ENCODE measurements around the gene RAPGEFL1. TPM values are rescaled to one million over a fixed set of nuclear protein-coding genes. Genes with fewer than 3 reads are reported as not detected.
"Not testable (repeated sequence)": the region's sequence is repeated elsewhere in the genome, so short reads cannot be mapped to it uniquely, and the experiment has no call there.

Gene RAPGEFL1
- total RNA-seq, 1 donor from 2014 or later = 11.8 TPM

DNA sequence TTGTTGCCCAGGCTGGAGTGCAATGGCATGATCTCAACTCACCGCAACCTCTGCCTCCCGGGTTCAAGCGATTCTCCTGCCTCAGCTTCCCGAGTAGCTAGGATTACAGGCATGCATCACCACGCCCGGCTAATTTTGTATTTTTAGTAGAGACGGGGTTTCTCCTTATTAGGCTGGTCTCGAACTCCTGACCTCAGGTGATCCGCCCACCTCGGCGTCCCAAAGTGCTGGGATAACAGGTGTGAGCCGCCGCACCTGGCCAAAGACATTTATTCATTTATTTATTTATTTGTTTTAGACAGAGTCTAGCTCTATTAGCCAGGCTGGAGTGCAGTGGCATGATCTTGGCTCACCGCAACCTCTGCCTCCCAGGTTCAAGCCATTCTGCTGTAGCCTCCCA is 51.9 kb downstream of the RAPGEFL1 start:
- H3K27ac Mint-ChIP-seq; H3K4me3 Mint-ChIP-seq; H3K27me3 Mint-ChIP-seq (ENCODE audit: insufficient read depth); H3K9me3 Mint-ChIP-seq; intact Hi-C loops (cut with micrococcal nuclease); DNase-seq (ENCODE audit: low spot score): not testable (repeated sequence)
- Mint-ChIP-seq H3K4me1 (ENCODE audit: low read depth) (peaks cover 12% of the 10 kb centered on the region), H3K36me3 (ENCODE audit: low read depth) (peaks cover 26% of the 10 kb centered on the region)

GRCh38 chr17:40230670-40231069 is 53.4 kb downstream of the RAPGEFL1 start:
- DNase-seq (ENCODE audit: low spot score) = no peak
- Mint-ChIP-seq H3K4me1 (ENCODE audit: low read depth) (no peaks in the 10 kb centered on the region), H3K27me3 (ENCODE audit: insufficient read depth) (no peaks in the 10 kb centered on the region), H3K4me3 (no peak overlapping the region), H3K36me3 (ENCODE audit: low read depth) (peaks cover 24% of the 10 kb centered on the region), H3K9me3 (no peaks in the 10 kb centered on the region), H3K27ac (no peak overlapping the region)
- intact Hi-C loops (cut with micrococcal nuclease) = no loop called here

GRCh38 chr17:40231928-40232327 is 54.7 kb downstream of the RAPGEFL1 start:
- H3K27me3 Mint-ChIP-seq (ENCODE audit: insufficient read depth); intact Hi-C loops (cut with micrococcal nuclease); H3K4me1 Mint-ChIP-seq (ENCODE audit: low read depth); H3K4me3 Mint-ChIP-seq; H3K27ac Mint-ChIP-seq; DNase-seq (ENCODE audit: low spot score); H3K9me3 Mint-ChIP-seq: not testable (repeated sequence)
- peaks cover 24% of the 10 kb centered on the region for H3K36me3 Mint-ChIP-seq (ENCODE audit: low read depth)

GRCh38 chr17:40241252-40241834 is 64.1 kb downstream of the RAPGEFL1 start:
- Mint-ChIP-seq H3K27me3 (ENCODE audit: insufficient read depth) (no peaks in the 10 kb centered on the region), H3K36me3 (ENCODE audit: low read depth) (peaks cover 3% of the 10 kb centered on the region), H3K4me1 (ENCODE audit: low read depth) (peaks cover 15% of the 10 kb centered on the region), H3K4me3 (no peak overlapping the region), H3K27ac (no peak overlapping the region), H3K9me3 (no peaks in the 10 kb centered on the region)
- no peak for DNase-seq (ENCODE audit: low spot score)
- intact Hi-C loops (cut with micrococcal nuclease) = no loop called here

GRCh38 chr17:40242774-40243173 is 65.5 kb downstream of the RAPGEFL1 start:
- no peak for DNase-seq (ENCODE audit: low spot score)
- no peaks in the 10 kb centered on the region for H3K27me3 Mint-ChIP-seq (ENCODE audit: insufficient read depth)
- no peak overlapping the region for H3K4me3 Mint-ChIP-seq
- H3K27ac Mint-ChIP-seq = no peak overlapping the region
- peaks cover 15% of the 10 kb centered on the region for H3K4me1 Mint-ChIP-seq (ENCODE audit: low read depth)
- H3K9me3 Mint-ChIP-seq = no peaks in the 10 kb centered on the region
- intact Hi-C loops (cut with micrococcal nuclease) = no loop called here
- peaks cover 3% of the 10 kb centered on the region for H3K36me3 Mint-ChIP-seq (ENCODE audit: low read depth)

- Mint-ChIP-seq H3K4me1 (ENCODE audit: low read depth) (peaks cover 15% of the 10 kb centered on the region), H3K9me3 (no peaks in the 10 kb centered on the region), H3K4me3 (no peak overlapping the region), H3K27ac (no peak overlapping the region), H3K36me3 (ENCODE audit: low read depth) (peaks cover 2% of the 10 kb centered on the region), H3K27me3 (ENCODE audit: insufficient read depth) (no peaks in the 10 kb centered on the region)
- no peak for DNase-seq (ENCODE audit: low spot score)
- intact Hi-C loops (cut with micrococcal nuclease) = no loop called here
Observed at GRCh38 chr17:40243761-40244160, 66.5 kb downstream of the RAPGEFL1 start.

GRCh38 chr17:40244255-40244654 is 67.0 kb downstream of the RAPGEFL1 start:
- peaks cover 2% of the 10 kb centered on the region for H3K36me3 Mint-ChIP-seq (ENCODE audit: low read depth)
- H3K27me3 Mint-ChIP-seq (ENCODE audit: insufficient read depth) = no peaks in the 10 kb centered on the region
- peaks cover 19% of the 10 kb centered on the region for H3K4me1 Mint-ChIP-seq (ENCODE audit: low read depth)
- H3K9me3 Mint-ChIP-seq = no peaks in the 10 kb centered on the region
- no peak for DNase-seq (ENCODE audit: low spot score)
- H3K4me3 Mint-ChIP-seq = no peak overlapping the region
- intact Hi-C loops (cut with micrococcal nuclease) = no loop called here
- no peak overlapping the region for H3K27ac Mint-ChIP-seq

Other genes with a start within 250 kb of the RAPGEFL1 start
- 70.8 and 77.4 TPM in 2 replicates for gene ORMDL3, start 249.9 kb upstream of the RAPGEFL1 start, total RNA-seq
- gene LRRC3C, start 249.7 kb upstream of the RAPGEFL1 start, total RNA-seq = not detected in 2 replicates
- gene GSDMA, start 214.5 kb upstream of the RAPGEFL1 start, total RNA-seq = 0.42 and 0.73 TPM in 2 replicates
- 191 and 201 TPM in 2 replicates for gene PSMD3, start 196.7 kb upstream of the RAPGEFL1 start, total RNA-seq
- gene CSF3, start 162.0 kb upstream of the RAPGEFL1 start, total RNA-seq = not detected in 2 replicates
- 113 and 120 TPM in 2 replicates for gene MED24, start 123.1 kb upstream of the RAPGEFL1 start, total RNA-seq
- 2.9 and 3.5 TPM in 2 replicates for gene THRA, start 114.5 kb upstream of the RAPGEFL1 start, total RNA-seq
- gene NR1D1, start 76.9 kb upstream of the RAPGEFL1 start, total RNA-seq = 8.7 and 9.6 TPM in 2 replicates
- gene MSL1, start 55.5 kb upstream of the RAPGEFL1 start, total RNA-seq = 87.6 and 88.2 TPM in 2 replicates
- gene CASC3, start 36.9 kb upstream of the RAPGEFL1 start, total RNA-seq = 117 TPM in 2 replicates
- 25.8 and 27.6 TPM in 2 replicates for gene WIPF2, start 41.8 kb downstream of the RAPGEFL1 start, total RNA-seq
- gene CDC6, start 110.4 kb downstream of the RAPGEFL1 start, total RNA-seq = 130 and 135 TPM in 2 replicates
- 19.3 and 19.9 TPM in 2 replicates for gene RARA, start 131.7 kb downstream of the RAPGEFL1 start, total RNA-seq
- 0.44 and 0.56 TPM in 2 replicates for gene GJD3, start 187.3 kb downstream of the RAPGEFL1 start, total RNA-seq
- gene TOP2A, start 240.4 kb downstream of the RAPGEFL1 start, total RNA-seq = 161 and 174 TPM in 2 replicates

Data from activated T-helper 1 cell treated with anti-CD3 and anti-CD28 coated beads, Interleukin-12 subunit alpha, Interleukin-12 subunit beta, Interleukin-2, Interleukin-4 antibody, amounts not matched to agents 30 ng/mL and 10 ng/mL and 1 ng/mL, durations not matched to agents 14 hours and 24 hours and 36 hours (primary cell).